NCI-H1092 (cell line): Measurements from ENCODE around the gene DHRSX.
"Not testable (repeated sequence)": the region's sequence is repeated elsewhere in the genome, so short reads cannot be mapped to it uniquely, and the experiment has no call there.

Experiments used
- DNase-seq: peaks from one replicate; lab custom pipeline; 2025; lab: John Stamatoyannopoulos, UW

Gene DHRSX

GRCh38 chrX:2474280-2474962 lies 26.4 kb downstream of the DHRSX start:
- no peak for DNase-seq

- DNase-seq: not testable (repeated sequence)
Observed at GRCh38 chrX:2473064-2473463, 27.7 kb downstream of the DHRSX start.

- no peak for DNase-seq
Observed at GRCh38 chrX:2471641-2472040, 29.1 kb downstream of the DHRSX start.

GRCh38 chrX:2471126-2471525 lies 29.6 kb downstream of the DHRSX start:
- not testable (repeated sequence) for DNase-seq

- not testable (repeated sequence) for DNase-seq
Observed at GRCh38 chrX:2469852-2470251, 30.9 kb downstream of the DHRSX start.

- no peak for DNase-seq
Observed at GRCh38 chrX:2469196-2469685, 31.5 kb downstream of the DHRSX start.

- DNase-seq: no peak
Observed at GRCh38 chrX:2468261-2469195, 32.2 kb downstream of the DHRSX start.

GRCh38 chrX:2466876-2467656 lies 33.7 kb downstream of the DHRSX start:
- no peak for DNase-seq

- no peak for DNase-seq
Observed at GRCh38 chrX:2464677-2465166, 36.1 kb downstream of the DHRSX start.

- DNase-seq: no peak
Observed at GRCh38 chrX:2463973-2464676, 36.7 kb downstream of the DHRSX start.

GRCh38 chrX:2463481-2463880 lies 37.3 kb downstream of the DHRSX start:
- not testable (repeated sequence) for DNase-seq

- no peak for DNase-seq
Observed at GRCh38 chrX:2462780-2463179, 38.0 kb downstream of the DHRSX start.

GRCh38 chrX:2462074-2462473 lies 38.7 kb downstream of the DHRSX start:
- no peak for DNase-seq

- no peak for DNase-seq
Observed at GRCh38 chrX:2461711-2462016, 39.1 kb downstream of the DHRSX start.

GRCh38 chrX:2460821-2461710 lies 39.7 kb downstream of the DHRSX start:
- not testable (repeated sequence) for DNase-seq

GRCh38 chrX:2460048-2460447 lies 40.7 kb downstream of the DHRSX start:
- DNase-seq: not testable (repeated sequence)

GRCh38 chrX:2458309-2458708 lies 42.5 kb downstream of the DHRSX start:
- no peak for DNase-seq

GRCh38 chrX:2457289-2458133 lies 43.3 kb downstream of the DHRSX start:
- DNase-seq: no peak

- DNase-seq: not testable (repeated sequence)
Observed at GRCh38 chrX:2456091-2456490, 44.7 kb downstream of the DHRSX start.

- DNase-seq: not testable (repeated sequence)
Observed at GRCh38 chrX:2454620-2455019, 46.2 kb downstream of the DHRSX start.
